ENCODE measurements around the gene ATP11A. TPM values are rescaled to one million over a fixed set of nuclear protein-coding genes. Genes with fewer than 3 reads are reported as not detected.
A peak's percentile ranks its signal among the peaks of the same experiment; 100 is the strongest.

The ATP11A gene
- total RNA-seq, 2 experiments from 2014 or later = 24.7 to 25.6 TPM

DNA sequence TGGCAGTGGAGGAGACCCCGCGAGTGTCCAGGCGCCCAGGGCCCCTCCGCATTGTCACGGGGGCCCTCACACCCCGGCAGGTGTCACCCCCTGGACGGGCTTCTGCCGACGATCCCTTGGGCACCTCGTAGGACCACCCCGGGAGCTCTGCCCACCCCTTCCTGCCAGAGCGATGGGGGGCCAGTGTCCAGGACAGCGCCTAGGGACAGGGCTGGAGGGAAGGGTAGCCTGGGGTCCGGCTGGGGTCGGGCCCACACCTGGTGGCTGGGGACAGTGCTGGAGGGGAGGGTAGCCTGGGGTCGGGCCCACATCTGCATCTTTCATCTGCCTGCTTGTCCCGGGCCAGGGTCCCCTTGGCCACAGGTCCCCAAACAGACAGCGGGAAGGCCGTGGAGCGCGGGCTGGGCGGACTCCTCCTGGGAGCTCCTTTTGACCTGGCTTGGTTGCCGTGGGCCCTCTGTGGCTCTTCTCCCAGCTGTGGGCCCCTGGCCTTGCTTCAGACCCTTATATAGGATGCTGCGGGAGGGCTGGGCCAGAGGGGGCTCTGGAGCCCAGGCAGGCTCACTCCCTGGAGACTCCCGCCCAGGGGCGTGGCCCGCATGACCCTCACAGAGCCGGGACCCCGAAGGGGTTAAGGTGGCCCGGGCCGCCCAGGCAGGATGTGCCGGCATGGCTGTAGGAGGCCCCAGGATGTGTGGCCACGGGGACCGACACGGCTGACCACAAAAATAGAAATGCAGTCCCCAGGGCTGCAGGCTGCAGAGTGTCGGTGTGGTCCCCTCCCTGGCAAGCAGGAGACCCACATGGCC is 205.0 kb downstream of the ATP11A start:
- no peaks in the 10 kb centered on the region for H3K9me3 Mint-ChIP-seq
- H3K27me3 Mint-ChIP-seq (ENCODE audit: low read depth) = no peaks in the 10 kb centered on the region
- peak overlapping the region; percentile 9 for H3K4me3 Mint-ChIP-seq
- DNase-seq = no peak
- no peak overlapping the region for H3K27ac Mint-ChIP-seq
- H3K4me1 Mint-ChIP-seq (ENCODE audit: low read depth) = peaks cover 13% of the 10 kb centered on the region
- intact Hi-C loops (cut with micrococcal nuclease) = loop anchor here (5.0 kb wide), 1 partner anchor 258 kb away; no protein-coding TSS in a partner anchor
- CTCF ChIA-PET = no interaction called here
- H3K36me3 Mint-ChIP-seq (ENCODE audit: low read depth) = no peaks in the 10 kb centered on the region

DNA sequence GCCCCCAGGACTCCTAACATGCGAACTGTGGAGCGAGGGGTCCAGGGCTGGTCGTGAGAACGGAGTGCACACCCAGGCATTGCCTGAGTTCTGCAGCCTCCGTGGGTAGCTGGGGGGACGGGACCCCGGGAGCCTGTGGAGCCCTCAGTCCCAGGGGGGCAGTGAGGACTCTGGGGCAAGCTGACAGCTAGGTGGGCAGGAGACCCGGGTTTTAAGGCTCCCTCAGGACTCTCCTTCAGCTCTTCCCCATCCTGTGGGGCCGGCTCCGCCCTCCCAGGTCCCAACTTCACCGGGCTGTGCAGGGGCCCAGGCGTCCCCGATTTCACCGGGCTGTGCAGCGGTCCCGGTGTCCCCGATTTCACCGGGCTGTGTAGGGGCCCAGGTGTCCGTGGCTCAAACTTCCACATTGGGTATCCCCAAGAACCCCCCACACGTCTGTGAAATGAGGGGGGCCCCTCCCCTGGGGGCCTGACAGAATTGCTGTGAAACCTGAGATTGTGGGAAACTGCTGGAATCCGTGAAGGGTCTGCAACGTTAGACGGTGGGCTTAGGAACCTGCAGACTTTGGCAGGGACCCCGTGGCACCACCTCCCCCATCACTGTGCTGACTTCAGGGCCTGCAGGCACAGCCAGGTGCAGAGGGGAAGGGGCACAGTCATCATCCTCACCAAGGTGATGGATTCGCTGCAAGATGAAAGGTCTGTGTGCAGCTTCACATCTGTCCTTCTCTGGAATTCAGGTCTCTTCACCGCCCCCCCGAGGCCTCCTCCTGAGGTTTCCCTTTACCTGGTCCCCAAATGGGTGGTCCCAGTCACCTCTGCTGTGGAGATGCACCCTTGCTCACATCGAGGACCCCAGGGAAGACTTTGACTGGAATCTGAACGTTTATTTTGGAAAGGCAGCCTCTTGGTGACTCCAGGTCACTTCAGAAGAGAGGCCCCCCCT is 206.0 kb downstream of the ATP11A start:
- intact Hi-C loops (cut with micrococcal nuclease) = no loop called here
- CTCF ChIA-PET = interaction anchor here (0.6 kb wide), 1 partner anchor 1388 kb away, joined by 3 read pairs; no protein-coding TSS in a partner anchor
- no peak overlapping the region for H3K4me3 Mint-ChIP-seq
- H3K27ac Mint-ChIP-seq = no peak overlapping the region
- peaks cover 13% of the 10 kb centered on the region for H3K4me1 Mint-ChIP-seq (ENCODE audit: low read depth)
- no peaks in the 10 kb centered on the region for H3K27me3 Mint-ChIP-seq (ENCODE audit: low read depth)
- no peaks in the 10 kb centered on the region for H3K36me3 Mint-ChIP-seq (ENCODE audit: low read depth)
- no peak for DNase-seq
- H3K9me3 Mint-ChIP-seq = no peaks in the 10 kb centered on the region

GRCh38 chr13:112896736-112897602 is 207.1 kb downstream of the ATP11A start:
- intact Hi-C loops (cut with micrococcal nuclease) = no loop called here
- CTCF ChIA-PET = interaction anchor here (0.5 kb wide), 1 partner anchor 638 kb away, joined by 3 read pairs; no protein-coding TSS in a partner anchor

GRCh38 chr13:112897603-112897955 is 207.7 kb downstream of the ATP11A start:
- intact Hi-C loops (cut with micrococcal nuclease) = no loop called here
- H3K4me3 Mint-ChIP-seq = no peak overlapping the region
- CTCF ChIA-PET = interaction anchor here (0.5 kb wide), 1 partner anchor 639 kb away, joined by 3 read pairs; no protein-coding TSS in a partner anchor

More at GRCh38 chr13:112896736-112897602, 207.1 kb downstream of the ATP11A start:
- no peak for DNase-seq
- peaks cover 13% of the 10 kb centered on the region for H3K4me1 Mint-ChIP-seq (ENCODE audit: low read depth)
- no peak overlapping the region for H3K4me3 Mint-ChIP-seq
- no peaks in the 10 kb centered on the region for H3K9me3 Mint-ChIP-seq
- H3K27me3 Mint-ChIP-seq (ENCODE audit: low read depth) = no peaks in the 10 kb centered on the region
- H3K36me3 Mint-ChIP-seq (ENCODE audit: low read depth) = no peaks in the 10 kb centered on the region
- no peak overlapping the region for H3K27ac Mint-ChIP-seq

DNA sequence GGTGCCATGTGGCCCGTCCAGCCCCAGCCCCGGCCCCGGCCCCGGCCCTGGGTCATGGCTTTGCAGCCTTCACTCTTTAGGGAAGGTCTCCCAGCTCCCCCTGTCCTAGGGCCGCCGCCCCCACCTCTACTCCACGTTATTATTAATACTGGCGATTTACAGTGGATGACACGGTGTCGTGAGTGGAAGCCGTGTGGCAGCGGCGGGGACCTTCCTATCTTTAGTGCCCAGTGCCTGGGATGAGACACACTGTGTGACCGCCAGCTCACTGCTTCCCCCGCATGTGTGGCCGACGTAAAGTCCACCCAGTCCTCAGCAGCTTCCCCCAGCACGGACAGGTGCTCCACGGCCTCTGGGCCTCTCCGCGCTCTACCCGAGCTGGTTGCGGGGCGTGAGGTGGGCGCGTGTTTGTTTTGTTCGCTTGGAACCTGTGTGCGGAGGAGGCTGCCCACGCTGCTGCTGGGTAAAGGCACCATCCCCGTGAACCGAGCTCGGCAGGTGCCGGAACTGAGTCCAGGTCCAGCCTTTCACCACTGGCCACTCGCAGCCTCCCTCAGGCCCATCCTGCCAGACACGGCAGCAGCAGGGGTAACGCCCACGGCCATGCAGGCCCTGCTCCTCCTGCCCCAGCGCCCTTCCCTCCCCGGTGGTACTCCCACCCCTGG is 208.2 kb downstream of the ATP11A start:
- CTCF ChIA-PET = no interaction called here
- H3K4me1 Mint-ChIP-seq (ENCODE audit: low read depth) = peaks cover 9% of the 10 kb centered on the region
- H3K27me3 Mint-ChIP-seq (ENCODE audit: low read depth) = no peaks in the 10 kb centered on the region
- no peak for DNase-seq
- no peaks in the 10 kb centered on the region for H3K36me3 Mint-ChIP-seq (ENCODE audit: low read depth)
- no peak overlapping the region for H3K27ac Mint-ChIP-seq
- intact Hi-C loops (cut with micrococcal nuclease) = no loop called here
- H3K4me3 Mint-ChIP-seq = no peak overlapping the region
- no peaks in the 10 kb centered on the region for H3K9me3 Mint-ChIP-seq

More at GRCh38 chr13:112897603-112897955, 207.7 kb downstream of the ATP11A start:
- Mint-ChIP-seq H3K27me3 (ENCODE audit: low read depth) (no peaks in the 10 kb centered on the region), H3K9me3 (no peaks in the 10 kb centered on the region), H3K4me1 (ENCODE audit: low read depth) (peaks cover 13% of the 10 kb centered on the region), H3K36me3 (ENCODE audit: low read depth) (no peaks in the 10 kb centered on the region), H3K27ac (no peak overlapping the region)
- DNase-seq = no peak

GRCh38 chr13:112898621-112899280 is 208.9 kb downstream of the ATP11A start:
- Mint-ChIP-seq H3K9me3 (no peaks in the 10 kb centered on the region), H3K27me3 (ENCODE audit: low read depth) (no peaks in the 10 kb centered on the region), H3K4me3 (no peak overlapping the region), H3K27ac (no peak overlapping the region), H3K36me3 (ENCODE audit: low read depth) (no peaks in the 10 kb centered on the region), H3K4me1 (ENCODE audit: low read depth) (peaks cover 5% of the 10 kb centered on the region)
- CTCF ChIA-PET = no interaction called here
- DNase-seq = no peak
- intact Hi-C loops (cut with micrococcal nuclease) = no loop called here

GRCh38 chr13:112899281-112900225 is 209.7 kb downstream of the ATP11A start:
- H3K27ac Mint-ChIP-seq = no peak overlapping the region
- no peak for DNase-seq
- H3K36me3 Mint-ChIP-seq (ENCODE audit: low read depth) = no peaks in the 10 kb centered on the region
- intact Hi-C loops (cut with micrococcal nuclease) = no loop called here
- CTCF ChIA-PET = no interaction called here
- H3K4me3 Mint-ChIP-seq = no peak overlapping the region
- no peaks in the 10 kb centered on the region for H3K9me3 Mint-ChIP-seq
- no peaks in the 10 kb centered on the region for H3K27me3 Mint-ChIP-seq (ENCODE audit: low read depth)
- peaks cover 5% of the 10 kb centered on the region for H3K4me1 Mint-ChIP-seq (ENCODE audit: low read depth)

DNA sequence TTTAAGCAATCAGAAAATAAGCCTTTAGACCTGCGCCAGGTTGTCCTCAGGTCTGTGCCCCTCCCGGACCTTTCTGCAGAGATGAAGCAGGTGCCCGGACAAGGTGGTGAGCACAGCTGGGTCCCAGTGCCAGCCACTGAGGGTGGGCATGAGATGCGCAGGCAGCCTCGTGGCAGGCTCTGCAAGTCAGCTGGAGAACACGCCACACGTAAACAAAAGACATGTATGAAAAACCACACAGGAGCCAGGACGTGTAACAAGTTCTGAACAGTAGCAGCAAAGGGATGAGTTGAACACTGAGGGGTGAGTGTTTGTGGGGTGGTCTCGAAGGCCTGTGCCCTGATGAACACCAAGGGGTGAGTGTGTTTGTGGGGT is 210.4 kb downstream of the ATP11A start:
- Mint-ChIP-seq H3K9me3 (peaks cover 5% of the 10 kb centered on the region), H3K36me3 (ENCODE audit: low read depth) (no peaks in the 10 kb centered on the region), H3K4me3 (no peak overlapping the region), H3K4me1 (ENCODE audit: low read depth) (peaks cover 2% of the 10 kb centered on the region), H3K27me3 (ENCODE audit: low read depth) (no peaks in the 10 kb centered on the region), H3K27ac (no peak overlapping the region)
- intact Hi-C loops (cut with micrococcal nuclease) = no loop called here
- CTCF ChIA-PET = no interaction called here
- no peak for DNase-seq

DNA sequence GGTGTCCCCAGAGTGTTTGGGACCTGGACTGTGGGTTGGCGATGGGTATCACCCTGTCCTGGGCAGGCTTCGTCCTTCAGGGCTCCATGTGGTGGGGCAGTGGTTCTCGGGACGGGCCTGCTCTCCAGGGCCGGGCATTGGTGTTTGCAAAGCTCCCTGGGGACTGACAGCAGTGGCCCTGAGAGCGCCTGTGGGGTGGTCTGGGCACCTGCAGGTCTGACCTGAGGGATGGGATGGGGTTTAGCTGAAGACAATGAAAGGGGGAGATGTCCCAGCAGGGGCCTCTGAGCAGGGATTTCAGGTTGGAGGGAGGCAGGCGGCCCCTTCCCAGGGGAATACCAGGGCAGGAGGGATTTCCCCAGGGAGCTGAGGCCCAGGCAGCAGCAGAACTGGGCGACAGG is 210.9 kb downstream of the ATP11A start:
- Mint-ChIP-seq H3K36me3 (ENCODE audit: low read depth) (no peaks in the 10 kb centered on the region), H3K4me3 (no peak overlapping the region), H3K27ac (no peak overlapping the region), H3K4me1 (ENCODE audit: low read depth) (no peaks in the 10 kb centered on the region), H3K9me3 (peaks cover 9% of the 10 kb centered on the region), H3K27me3 (ENCODE audit: low read depth) (no peaks in the 10 kb centered on the region)
- CTCF ChIA-PET = no interaction called here
- no peak for DNase-seq
- intact Hi-C loops (cut with micrococcal nuclease) = no loop called here

GRCh38 chr13:112902101-112902651 is 212.3 kb downstream of the ATP11A start:
- no peaks in the 10 kb centered on the region for H3K27me3 Mint-ChIP-seq (ENCODE audit: low read depth)
- H3K36me3 Mint-ChIP-seq (ENCODE audit: low read depth) = no peaks in the 10 kb centered on the region
- intact Hi-C loops (cut with micrococcal nuclease) = no loop called here
- peaks cover 12% of the 10 kb centered on the region for H3K9me3 Mint-ChIP-seq
- DNase-seq = no peak
- no peak overlapping the region for H3K27ac Mint-ChIP-seq
- CTCF ChIA-PET = no interaction called here
- no peaks in the 10 kb centered on the region for H3K4me1 Mint-ChIP-seq (ENCODE audit: low read depth)
- no peak overlapping the region for H3K4me3 Mint-ChIP-seq
